Activated CD4-positive, alpha-beta T cell treated with anti-CD3 and anti-CD28 coated beads, Interleukin-2, amount 50 U/mL, for 16 hours (primary cell): ENCODE data around the gene NDUFAF8.

Source experiments
- DNase-seq: peaks from one replicate; pipeline ENCODE4 v3.0.0-alpha.2; 2020

NDUFAF8 gene

GRCh38 chr17:81278831-81279230 is 39.7 kb downstream of the NDUFAF8 start:
- no peak for DNase-seq

- DNase-seq: no peak
Measured at GRCh38 chr17:81279278-81280275, 40.5 kb downstream of the NDUFAF8 start.

GRCh38 chr17:81280571-81280970 is 41.5 kb downstream of the NDUFAF8 start:
- no peak for DNase-seq

GRCh38 chr17:81282141-81282540 is 43.0 kb downstream of the NDUFAF8 start:
- DNase-seq: no peak

GRCh38 chr17:81282876-81283275 is 43.8 kb downstream of the NDUFAF8 start:
- DNase-seq: no peak

- DNase-seq: peak; percentile 73
Measured at GRCh38 chr17:81285179-81285878, 46.2 kb downstream of the NDUFAF8 start.

GRCh38 chr17:81285894-81286293 is 46.8 kb downstream of the NDUFAF8 start:
- no peak for DNase-seq

- no peak for DNase-seq
Measured at GRCh38 chr17:81286491-81287145, 47.5 kb downstream of the NDUFAF8 start.

- DNase-seq: no peak
Measured at GRCh38 chr17:81287152-81287551, 48.0 kb downstream of the NDUFAF8 start.

GRCh38 chr17:81287741-81288430 is 48.8 kb downstream of the NDUFAF8 start:
- DNase-seq: no peak

GRCh38 chr17:81288715-81289114 is 49.6 kb downstream of the NDUFAF8 start:
- no peak for DNase-seq

GRCh38 chr17:81289627-81290026 is 50.5 kb downstream of the NDUFAF8 start:
- DNase-seq: no peak

- DNase-seq: no peak
Measured at GRCh38 chr17:81290230-81290629, 51.1 kb downstream of the NDUFAF8 start.
